ENCODE measurements around the gene CHN1.

CHN1 gene

DNA sequence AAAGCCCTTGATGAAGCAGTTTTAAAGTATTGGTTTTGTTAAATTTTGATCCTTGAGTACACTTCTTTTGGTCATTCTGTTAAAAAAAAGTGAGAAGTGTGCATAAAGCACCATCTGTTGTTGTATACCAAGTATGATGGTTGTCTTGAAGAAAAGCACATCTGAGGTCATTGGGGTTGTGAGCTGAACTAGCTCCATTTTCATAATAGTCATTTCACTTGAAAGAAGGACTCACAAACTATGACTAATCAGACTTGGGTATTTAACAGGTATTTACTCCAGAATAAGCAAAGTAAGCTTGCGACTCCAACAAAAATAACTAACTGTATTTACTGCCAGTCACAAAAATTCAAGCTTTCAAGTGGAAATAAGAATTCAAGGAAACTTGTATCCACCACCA is 35.1 kb downstream of the CHN1 start:
- no peak for FAIRE-seq

DNA sequence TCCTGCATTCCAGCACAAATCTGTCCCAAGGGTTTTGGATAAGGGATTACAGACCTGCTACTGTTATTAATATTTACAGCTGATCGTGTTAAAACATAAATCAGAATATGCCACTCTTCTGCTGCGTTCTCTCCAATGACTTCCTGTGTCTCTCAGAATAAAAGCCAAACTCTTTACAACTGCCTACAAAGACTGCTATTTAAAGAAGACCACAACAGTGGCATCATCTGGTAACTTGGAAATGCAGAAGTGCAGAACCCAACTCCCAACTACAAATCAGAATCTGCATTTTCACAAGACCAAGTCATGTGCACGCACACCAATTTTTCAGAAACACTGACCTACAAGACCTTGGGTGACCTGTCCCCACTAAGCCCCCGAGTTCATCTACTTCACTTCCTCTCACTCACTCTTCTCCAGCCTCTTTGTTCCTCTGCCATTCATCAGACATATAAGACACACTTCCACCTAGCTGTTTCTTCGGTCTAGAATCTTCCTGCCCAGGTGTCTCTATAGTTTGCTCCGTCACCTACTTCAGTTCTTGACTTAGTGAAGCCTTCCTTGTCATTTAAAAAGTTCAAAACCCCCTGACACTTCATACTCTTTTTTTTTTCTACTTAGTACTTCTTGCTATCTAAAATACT is 36.0 kb downstream of the CHN1 start:
- no peak for FAIRE-seq

DNA sequence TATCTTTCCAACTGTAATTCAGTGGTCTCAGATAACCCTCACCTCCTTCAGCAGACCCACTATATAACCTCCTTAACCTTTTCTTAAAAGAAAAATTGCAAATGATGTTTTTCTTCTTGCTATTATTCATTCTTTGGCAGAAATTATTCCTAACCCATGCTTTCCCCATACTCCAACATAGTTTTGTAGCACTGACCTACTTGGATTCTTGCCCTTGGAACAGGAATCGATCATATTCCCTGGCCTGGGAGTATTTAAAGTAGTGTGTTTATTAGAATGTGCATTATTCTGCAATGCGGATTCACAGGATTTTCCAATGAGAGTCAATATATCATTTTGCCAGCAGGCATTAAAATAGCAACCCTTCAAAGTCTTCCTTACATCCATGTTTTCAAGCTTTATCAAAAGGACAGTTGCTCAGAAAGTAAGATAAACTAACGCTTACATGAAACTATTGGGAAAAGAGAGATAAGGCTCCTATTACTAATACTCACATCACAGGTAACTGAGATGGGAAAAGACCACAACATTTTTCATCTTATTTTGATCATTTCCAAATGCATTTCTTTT is 37.4 kb downstream of the CHN1 start:
- no peak for FAIRE-seq

DNA sequence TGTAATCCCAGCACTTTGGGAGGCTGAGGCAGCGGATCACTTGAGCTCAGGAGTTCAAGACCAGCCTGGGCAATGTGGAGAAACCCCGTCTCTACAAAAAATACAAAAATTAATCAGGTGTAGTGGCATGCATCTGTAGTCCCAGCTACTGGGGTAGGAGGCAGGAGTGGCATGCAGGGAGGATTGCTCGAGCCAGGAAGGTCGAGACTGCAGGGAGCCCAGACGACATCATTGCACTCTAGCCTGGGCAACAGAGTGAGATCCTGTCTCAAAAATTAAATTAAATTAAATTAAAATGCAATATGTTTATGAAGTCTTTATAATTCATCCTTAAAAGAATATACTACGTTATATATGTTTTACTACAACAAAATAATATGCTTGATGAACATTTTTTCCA is 38.1 kb downstream of the CHN1 start:
- no peak for FAIRE-seq

DNA sequence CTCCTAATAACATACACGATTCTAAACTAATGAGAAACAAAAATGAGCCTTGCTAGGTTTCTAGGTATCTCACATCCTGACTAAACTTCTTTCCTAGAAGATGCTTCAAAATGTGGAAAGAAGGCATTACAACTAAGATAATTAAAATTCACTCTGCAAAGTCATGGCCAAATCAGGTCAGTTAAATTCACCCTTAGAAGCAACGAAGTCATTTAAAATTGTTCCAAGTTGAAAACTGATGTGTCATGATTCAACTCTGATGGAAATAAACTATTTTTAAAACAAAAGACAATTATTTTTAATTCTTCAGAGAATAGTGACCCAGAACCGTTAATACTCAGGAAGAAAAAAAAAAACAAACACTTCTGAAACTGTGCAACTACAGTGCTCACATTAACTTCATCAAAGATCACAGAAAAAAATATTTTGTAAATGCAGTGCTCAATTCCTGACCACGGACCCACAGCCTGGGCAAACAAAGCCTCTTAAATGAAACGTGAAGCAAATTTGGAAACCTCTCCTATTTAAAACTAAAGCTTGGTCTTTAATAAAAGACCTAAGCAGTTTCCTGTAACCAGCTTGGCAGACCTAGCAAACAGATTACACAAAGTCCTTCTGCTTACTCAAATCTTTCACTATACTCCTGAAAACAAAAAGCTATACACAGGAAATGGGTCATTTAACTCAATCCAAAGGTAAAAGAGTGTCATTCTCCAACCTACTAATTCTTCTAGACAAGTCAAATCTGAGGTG is 39.0 kb downstream of the CHN1 start:
- no peak for FAIRE-seq

DNA sequence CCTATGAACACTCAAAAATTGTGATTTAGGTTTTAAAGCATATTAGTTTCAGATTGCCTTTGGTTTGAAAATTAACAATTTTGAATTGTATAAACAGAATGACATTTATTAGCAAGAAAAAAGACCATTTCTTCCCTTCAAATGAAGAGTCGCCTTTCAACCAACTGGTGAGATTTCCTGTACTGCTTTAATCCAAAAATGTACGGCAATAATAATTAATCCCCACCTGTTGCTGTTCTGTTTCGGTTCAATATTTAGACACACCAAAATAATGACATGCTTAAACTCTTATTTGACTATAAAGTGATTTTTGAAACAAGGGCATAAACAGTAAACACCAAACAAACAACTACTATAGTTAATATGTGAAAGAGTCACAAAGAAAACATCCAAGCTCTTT is 39.6 kb downstream of the CHN1 start:
- FAIRE-seq, result no peak

DNA sequence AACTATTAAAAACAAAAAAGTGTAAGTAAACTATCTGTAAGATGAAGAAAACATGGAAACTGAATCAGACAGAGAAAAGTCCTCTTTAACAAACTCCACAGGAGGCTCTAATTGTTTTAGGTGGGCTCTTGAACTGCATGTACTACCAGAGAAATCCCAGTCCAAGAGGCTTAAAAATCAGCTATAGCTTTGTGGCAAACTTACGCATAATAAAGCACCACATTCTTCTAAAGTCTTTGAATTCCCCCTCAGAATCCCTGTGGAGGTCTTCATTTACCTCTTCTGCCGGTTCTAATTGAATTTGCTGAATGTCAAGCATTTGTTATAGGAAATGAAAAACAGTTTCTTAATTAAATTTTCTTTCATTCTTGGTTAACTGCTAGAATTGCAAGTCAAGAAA is 40.8 kb downstream of the CHN1 start:
- no peak for FAIRE-seq

DNA sequence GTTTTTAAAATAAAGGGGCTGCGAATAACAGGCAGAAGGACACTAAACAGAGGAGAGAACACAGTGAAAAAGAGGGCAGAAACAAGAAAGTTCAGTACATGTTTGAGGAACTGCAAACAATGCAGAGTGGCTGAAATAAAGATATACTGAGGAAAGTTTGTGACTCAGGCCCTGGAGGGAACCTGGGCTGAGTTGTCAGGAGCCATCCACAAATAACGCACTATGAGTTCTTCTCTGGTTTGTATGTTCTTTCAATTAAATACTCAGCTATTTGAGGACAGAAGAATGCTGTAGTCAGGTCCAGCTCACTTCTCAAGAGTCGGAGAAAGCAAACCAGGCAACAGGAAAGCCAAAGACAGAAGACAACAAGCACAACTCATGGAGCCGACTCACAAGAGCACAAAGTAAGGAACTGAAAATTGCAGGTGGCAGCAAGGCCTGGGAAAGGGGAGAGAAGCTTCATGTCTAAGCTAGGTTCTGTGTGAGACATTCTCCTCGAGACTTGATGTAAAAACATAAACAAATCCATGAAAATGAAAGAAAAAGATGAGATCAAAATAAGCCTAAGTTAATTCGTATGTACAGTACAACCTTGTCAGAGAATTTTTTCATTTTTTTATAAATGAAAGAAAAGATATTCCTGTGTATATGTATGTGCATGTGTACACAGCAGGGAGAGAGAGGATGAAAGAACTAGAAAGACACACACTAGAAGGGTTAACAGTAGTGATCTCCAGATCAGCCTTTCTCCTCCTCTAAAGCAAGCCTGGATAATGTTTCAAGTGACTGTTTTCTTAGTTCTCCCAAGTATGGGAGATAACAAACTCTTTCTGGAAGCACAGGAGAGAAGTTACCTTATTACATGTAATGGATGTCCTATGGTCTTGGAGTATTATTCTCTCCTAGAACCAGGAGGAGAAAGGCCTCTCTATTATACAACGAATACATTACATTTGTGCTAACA is 41.5 kb downstream of the CHN1 start:
- FAIRE-seq, result no peak

DNA sequence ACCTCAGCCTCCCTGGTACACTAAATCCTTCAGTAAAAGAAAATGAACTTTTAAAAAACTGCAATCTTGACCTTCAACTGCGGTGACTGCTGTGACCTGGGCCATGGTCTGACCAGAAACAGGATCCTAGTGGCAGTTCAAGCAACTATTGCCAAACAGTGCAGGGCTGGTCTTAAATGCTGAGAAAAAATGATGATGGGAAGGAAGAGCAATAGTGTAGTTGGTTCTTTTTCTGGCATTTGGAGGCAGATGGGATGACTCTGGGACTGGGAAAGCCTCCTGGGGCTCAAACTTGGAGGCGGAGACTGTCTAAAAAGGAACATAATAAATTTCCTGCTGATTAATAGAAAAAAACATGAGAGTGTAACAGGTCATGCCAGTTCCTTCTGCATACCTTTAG is 45.4 kb downstream of the CHN1 start:
- FAIRE-seq, result no peak

DNA sequence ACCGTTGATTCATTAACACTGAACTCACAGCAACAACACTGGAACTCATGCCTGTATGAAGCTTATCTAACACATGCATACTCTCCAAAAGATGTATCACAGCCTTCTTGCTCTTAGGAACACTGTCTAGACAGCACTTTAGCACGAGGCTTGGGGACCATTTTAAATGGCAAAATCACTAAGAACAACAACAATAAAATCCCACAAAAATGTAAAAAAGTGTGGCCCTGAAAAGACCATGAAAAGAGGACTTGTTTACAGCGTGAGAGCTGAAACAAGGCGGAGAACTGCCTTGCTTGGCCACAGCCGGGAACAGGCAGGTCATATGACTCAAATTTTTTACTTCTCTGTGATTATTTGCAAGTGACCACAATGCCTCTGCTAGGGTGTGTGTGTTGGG is 48.1 kb downstream of the CHN1 start:
- no peak for FAIRE-seq

DNA sequence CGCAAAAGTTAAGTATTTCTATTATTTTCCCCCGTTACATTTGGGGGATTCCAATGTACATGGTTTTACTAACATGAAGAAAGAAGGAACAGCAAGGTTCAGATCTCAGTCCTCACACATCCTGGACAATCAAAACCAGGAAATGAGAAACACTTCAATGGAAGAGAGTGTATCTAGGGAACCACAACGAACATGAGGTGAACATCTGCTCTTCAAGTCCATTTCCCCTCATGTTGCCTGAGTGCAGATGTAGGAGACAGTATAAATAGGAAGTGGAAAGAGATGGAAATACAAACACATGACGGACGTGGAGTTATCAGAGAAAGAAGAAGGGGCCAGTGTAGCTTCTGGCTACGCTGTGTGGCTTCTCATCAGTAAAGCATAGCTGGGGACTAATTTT is 52.6 kb downstream of the CHN1 start:
- FAIRE-seq, result no peak

DNA sequence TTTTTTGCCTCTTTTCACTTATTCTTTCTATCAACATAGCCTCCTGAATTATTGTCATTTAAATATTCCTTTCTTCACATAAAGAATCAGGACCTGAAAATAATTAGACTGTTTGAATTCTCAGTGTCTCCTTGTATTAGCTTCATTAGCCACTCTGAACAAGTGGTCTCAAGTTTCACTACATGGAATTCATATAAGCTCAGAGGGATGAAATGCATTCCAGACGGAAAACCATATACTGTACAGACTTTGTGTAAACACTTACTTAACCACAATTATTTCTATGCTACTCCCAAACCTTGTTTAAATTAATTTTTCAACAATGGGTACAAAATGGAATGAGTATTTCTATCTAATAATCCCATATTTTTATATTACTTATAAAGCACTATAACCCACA is 53.4 kb downstream of the CHN1 start:
- FAIRE-seq, result no peak

DNA sequence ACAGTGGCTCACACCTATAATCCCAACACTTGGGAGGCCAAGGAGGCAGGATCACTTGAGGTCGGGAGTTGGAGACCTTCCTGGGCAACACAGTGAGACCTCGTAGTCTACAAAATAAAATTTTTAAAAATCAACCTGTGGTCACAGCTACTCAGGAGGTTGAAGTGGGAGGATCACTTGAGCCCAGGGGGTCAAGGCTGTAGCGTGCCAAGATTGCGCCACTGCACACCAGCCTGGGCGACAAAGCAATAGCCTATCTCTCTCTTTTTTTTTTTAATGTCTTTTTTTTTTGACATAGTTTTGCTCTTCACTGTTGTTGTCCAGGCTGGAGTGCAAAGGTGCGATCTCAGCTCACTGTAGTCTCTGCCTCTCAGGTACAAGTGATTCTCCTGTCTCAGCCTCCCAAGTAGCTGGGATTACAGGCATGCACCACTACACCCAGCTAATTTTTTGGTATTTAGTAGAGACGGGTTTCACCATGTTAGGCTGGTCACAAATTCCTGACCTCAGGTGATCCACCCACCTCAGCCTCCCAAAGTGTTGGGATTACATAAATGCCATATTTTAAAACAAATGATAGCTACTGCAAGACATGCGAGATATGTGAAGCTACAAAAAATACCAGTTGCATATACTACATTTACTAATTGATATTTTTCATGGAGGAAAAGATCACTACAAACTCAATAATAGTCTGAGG is 55.0 kb downstream of the CHN1 start:
- FAIRE-seq, result no peak

DNA sequence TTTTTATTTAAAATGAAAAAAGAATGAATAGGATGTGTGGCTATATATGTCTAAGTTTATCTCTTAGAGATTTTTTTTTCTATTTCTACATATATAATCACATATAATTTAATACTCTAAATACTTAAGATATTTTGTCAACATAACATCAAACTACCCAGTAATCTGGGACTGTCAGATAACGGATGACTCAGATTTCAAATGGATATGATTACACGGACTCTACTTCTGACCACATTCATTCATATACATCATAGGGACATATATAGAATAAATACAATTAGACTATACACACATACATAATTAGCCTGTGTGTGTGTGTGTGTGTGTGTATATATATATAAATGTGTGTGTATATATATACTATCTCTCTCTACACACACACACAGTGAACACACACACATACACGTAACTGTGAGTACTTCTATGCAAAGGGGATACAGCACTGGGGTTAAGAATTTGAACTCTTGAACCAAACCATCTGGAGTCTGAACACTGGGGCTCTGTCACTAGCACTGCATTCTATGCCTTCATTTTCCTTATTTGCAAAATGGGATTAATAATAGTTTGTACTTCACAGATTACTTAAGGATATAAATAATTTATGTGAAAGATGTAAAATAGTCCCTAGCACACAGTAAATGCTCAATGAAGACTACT is 59.5 kb downstream of the CHN1 start:
- FAIRE-seq, result no peak

DNA sequence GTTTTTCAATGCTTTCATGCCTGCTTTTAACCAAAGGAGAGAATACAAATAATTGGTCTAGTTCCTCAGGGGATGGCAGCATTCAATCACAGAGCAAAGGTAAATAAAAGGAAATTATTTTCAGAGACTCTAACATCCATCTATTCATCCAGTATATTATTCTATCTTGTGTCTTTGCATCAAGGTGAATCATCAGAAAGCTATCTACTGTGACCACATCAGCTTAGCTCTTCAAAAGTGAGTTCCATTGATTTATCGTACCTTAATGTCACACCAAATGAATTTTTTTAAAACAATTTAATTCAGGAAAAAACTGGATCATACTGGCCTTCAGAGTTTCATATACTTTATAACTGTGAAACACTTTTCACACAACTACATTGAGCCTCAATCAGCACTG is 66.1 kb downstream of the CHN1 start:
- no peak for FAIRE-seq

DNA sequence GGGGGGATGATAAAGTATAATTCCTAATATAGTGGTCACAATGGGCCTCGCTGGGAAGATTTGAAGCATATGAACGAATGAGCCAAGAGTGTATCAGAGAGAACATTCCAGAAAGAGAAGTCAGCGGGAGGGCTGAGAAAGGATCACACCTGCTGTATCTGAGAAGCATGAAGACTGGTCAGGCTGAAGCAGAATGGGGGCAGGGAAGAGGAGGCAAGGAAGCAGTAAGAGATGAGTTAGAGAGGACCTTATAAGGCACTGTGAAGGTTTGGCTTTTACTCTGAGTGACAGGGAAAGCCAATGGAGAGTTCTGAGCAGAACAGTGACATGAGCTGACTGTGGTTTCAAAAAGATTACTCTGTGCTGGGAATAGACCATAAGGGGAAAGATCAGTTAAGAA is 73.5 kb downstream of the CHN1 start:
- FAIRE-seq, result no peak

DNA sequence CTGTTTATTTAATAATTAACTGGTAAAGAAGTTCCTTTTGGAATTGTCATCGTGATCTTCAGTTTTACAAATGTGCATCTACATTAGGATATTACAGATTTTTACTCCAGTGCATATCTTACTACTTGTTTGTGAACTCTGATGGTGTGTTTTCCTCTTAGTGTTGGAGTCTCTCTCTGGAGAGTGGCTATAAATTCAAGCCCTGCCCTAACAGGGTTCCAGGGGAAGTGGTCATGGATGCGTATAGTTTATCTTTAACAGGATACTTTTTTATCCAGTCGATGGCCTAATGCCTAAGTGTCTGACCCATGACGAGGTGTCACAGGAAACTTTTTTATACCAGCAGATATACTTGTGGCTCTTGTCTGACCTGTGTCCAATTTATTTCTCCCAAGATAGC is 75.4 kb downstream of the CHN1 start:
- FAIRE-seq, result no peak

DNA sequence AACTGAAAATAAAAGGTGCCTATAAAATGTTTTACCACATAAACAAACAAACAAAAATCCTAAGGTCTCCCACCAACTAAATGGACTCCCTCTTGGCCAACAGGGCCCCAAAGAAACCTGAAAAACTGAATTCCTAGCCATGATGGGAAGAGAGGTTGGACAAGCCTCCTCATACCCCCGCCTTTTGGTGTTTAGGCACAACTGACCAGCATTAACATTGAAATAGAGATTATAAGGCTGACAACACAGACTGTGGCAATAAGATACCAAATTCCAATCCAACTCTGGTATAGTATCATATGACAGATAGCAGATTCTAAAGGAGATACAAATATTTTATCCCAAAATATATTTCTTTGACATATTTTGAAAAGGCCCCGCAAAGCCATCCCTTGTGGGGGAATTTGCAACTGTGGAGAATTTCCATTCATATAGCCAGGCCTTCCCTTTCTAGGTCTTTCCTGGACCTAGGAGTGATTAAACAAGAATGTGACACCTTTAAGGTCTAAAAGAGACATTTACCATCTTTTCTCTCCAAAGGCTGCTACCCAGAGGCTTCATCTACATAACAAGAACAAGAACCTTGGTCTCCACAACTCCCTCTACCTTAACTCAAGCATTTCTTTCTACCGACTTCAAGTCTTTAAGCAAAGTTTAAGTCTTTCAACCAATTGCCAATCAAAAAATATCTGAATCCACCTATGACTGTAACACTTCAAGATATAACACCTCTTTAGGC is 80.0 kb downstream of the CHN1 start:
- FAIRE-seq, result no peak

DNA sequence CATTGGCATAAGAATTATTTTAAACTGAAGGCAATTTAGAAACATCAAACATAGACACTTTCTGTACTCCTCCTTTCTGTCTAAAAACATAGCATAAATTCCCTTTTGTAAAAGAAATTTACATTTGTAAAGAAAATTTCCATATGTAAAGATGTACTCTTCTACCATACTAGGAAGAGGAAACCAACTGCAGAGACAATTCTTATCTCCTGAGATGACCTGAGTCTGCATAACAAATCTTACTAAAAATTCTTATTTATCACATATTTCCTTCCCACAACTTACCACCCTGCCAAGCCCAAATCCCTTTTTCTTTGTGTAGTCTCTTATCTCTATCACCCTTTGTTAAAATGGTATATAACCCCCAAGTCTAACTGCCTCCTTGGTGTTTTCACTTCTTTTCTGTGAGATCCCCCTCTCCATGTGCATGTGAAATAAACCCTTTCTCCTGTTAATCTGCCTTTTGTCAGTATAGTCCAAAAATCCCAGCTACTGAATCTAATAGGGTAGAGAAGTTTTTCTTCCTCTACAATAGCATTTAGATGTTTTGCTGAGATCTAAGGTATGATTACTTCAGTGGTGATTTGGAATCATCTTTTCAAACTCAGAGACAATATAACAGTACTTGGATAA is 81.0 kb downstream of the CHN1 start:
- no peak for FAIRE-seq

DNA sequence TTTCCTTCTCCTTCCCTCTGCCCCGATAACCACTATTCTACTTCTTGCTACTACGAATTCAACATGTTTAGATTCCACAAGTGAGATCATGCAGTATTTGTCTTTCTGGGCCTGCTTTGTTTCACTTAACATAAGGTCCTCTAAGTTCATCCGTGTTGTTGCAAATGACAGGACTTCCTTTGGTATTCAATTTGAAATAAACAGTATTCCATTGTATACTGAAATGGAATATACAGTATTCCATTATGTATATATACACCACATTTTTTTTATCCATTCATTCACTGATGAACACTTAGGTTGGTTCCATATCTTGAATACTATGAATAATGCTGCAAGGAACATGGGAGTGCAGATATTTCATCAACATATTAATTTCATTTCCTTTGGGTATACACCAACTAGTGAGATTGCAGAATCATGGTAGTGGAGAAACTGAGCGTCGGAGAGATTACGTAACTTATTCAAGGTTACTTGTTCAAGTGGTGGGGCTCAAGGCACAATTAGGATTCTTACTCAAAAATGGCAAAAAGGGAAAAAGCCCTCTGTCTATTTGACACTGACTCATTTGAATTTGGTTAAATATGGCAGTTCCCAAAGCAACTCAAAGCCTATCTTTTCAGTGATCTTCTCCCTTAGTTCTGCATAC is 85.1 kb downstream of the CHN1 start:
- FAIRE-seq, result no peak

Data from A204.1 (cell line).